NCI-H226 (cell line): ENCODE results near the gene CALML3.

Experiments used
- DNase-seq: peaks from one replicate; pipeline ENCODE4 v3.0.0-alpha.2; 2015

The CALML3 gene

DNA sequence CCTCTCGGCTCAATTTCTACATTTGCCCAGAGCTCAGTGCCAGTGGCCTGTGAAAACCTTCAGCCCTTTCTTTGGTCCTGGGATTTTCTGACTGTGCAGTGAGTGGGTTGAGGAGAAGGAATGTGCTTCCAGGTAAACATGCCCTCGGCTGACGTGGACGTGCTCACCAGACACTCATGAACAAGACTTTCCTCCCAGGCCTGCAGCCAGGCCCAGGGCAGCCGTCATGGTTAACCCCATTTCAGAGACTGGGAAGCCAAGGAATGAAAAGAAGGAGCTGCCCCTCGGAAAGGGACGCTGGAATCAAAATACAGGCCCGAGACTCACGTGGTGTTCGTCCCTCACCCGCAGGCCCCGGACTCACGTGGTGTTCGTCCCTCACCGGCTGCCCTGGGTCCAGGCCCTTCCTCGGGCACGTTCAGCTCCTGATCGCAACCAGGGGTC is 16.6 kb upstream of the CALML3 start:
- DNase-seq: no peak

GRCh38 chr10:5508786-5509185 is 16.0 kb upstream of the CALML3 start:
- DNase-seq: no peak

DNA sequence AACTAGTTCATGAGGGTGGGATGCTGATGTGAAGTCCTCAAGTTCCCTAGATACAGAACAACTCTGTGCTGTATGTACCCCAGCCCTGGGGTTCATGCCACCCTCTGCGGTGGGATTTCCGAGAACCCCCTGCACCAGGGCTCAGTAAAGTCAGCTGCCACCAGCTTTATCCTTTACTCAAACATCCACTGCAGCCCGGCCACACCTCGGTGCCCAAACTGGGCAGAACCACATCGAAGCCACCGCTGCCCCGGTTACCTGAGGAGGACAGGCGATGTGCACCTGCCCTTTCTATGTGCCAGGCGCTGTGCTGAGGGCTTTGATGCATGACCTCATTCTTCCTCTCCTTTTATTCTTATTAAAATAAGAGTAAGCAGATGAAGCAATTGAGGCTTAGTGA is 15.5 kb upstream of the CALML3 start:
- no peak for DNase-seq

DNA sequence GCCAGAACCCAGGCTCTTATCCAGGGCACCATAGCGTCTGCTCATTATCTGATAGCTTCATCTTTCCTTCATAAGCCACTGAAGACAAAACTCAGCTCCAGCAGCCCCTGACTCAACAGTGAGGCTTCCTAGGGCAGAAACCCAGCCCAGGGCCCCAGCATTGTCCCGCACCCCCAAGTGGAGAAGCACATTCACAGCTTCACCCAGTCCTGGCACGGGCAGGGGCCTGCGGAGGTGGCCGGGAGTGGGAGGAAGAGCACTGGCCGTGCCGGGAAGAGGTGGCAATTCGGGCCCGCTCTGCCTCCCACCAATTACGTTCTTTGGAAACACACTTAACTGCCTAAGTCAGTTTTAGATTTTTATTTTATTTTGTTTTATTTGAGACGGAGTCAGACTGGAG is 15.1 kb upstream of the CALML3 start:
- DNase-seq: no peak

DNA sequence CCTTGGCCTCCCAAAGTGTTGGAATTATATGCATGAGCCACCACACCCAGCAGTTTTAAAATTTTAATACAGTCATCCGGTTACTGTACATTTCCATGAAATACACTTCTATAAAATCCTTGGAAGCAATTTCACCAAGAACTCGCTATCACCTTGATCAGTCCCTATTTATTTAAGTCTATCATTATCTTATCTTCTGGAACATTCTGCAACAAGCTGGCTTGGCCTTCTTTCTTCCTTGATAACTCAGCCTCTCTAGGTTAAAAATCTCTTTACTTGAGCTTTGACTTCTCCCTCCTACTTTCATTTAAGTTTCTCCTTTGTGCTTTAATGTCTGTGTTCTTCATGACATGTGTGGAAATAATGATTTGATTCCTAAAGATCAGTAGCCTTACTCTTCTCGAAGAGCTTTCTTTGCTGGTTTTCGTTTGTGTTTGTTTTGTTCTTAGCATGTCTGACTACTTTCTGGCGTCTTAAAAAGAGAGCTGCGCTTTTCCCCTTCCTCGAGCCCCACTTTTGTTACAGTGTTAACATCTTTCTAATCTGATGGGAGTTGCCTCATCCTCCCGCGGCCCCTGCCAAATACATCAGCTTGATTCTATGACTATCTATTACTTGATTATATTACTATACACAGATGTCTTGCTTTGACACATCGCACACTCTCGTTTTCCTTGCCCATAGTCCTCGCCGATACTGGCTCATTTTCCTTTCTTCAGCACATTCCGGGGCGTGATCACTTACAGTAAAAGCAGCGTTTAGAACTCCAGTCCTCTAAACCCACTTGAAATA is 14.3 kb upstream of the CALML3 start:
- no peak for DNase-seq

DNA sequence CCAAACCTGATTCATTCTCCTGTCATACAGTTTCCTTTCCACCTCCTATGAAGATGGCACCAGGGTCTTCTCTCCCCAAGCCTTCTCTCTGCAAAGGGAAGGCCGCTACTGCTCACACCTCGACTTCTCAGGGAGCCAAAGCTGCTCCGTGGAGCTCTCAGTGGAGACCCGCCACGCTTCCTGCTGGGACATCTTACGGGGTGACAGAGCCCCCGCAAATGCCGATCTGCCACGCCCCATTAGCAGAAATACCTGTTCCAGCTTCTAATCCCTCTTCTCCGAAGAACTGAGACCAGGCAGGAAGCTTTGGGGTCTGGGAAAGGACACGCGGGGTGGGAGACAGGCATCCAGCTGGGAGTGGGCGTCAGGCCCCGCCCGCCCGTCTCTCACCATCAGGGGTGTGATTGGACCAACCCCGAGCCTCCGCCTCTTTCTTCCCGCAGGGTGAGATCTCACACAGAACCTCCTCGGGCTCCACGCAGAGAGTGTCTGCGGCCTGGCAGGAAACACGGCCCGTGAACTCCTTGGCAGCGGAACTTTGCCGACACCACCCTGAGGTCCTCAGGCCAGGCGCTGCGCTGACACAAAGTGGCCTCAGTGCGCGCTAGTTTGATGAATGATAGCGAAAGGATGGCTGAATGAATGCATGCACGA is 13.4 kb upstream of the CALML3 start:
- no peak for DNase-seq

- DNase-seq: no peak
These were observed 12.9 kb upstream of the CALML3 start for GRCh38 chr10:5511885-5512280.

DNA sequence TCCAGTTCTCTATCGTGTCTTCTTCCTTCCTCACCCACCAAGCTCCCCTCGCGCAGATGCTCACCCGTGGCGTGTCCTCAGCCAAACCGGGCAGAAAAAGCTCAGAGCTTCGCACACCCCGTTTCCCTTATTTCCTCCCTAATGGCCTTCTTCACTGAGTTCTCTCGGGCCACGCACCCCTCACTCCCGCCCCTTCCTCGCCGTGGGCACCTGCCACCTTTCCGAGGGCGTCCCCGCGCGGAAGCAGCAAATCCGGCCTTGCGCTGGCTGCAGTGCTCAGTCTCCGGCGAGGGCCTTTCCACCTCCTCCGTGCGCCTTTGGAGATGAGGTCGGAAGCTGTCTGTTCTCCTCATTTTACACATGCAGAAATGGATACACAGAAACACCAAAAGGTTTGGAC is 12.4 kb upstream of the CALML3 start:
- DNase-seq: no peak

DNA sequence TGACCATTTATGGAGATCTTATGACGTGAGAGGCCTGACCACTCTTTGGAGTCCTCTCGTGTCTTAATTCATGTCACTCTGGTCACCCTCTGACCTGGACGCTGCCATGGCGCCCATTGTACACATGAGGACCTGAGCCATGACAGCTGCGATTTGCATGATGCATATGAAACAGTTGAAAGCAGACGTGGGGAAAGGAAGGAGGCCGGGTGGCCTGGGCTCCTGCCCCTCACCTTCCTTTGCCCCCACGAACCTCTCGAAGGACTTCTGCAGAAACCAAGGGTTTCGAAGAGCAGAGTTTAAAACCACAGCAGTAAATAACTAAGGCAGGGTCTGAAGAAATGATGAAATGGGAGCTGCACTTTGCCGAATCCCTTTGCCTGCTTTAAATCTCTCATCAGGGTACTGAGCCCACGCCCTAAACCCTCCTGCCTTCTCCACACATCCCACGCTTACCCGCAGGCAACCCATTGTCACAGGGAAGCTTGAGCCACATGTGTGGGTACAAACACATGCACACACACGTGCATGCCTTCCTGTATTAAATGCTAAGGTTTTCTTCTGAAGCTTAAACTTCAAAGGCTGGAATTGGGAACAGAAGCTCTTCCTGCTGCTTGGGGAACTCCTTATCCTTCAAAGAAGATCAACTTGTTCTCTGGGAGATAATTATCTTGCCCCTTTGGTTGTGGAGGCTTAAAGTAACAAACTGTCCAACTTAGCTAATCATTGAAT is 11.7 kb upstream of the CALML3 start:
- DNase-seq: no peak

DNA sequence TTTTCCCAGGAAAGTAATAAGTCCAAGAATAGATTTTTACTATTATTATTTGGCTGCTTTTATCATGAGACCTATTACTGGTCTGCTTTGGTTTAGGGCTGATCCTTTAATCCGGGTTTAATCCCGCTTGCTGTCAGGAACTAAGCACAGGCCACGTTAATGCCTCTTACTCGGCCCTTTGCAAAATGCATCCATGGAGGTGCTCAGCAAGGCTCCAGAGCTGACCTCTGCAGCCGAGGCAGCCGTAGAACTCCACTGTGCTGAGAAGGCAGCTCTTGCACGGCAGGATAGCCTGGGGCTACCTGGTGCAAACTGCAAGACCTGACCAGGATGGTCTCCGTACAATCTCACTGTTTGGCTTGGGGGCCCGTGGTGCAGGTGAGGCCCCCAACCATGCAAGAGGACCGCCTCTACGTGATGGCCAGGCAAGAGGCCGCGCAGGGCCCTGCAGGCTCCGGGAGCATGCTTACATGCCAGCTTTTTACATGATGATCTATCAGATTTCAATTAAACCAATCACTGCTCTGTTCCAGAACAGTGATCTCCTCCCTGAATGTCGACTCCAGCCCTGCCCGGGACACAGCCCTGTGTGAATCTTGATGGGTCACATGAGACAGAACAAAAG is 10.4 kb upstream of the CALML3 start:
- no peak for DNase-seq

DNA sequence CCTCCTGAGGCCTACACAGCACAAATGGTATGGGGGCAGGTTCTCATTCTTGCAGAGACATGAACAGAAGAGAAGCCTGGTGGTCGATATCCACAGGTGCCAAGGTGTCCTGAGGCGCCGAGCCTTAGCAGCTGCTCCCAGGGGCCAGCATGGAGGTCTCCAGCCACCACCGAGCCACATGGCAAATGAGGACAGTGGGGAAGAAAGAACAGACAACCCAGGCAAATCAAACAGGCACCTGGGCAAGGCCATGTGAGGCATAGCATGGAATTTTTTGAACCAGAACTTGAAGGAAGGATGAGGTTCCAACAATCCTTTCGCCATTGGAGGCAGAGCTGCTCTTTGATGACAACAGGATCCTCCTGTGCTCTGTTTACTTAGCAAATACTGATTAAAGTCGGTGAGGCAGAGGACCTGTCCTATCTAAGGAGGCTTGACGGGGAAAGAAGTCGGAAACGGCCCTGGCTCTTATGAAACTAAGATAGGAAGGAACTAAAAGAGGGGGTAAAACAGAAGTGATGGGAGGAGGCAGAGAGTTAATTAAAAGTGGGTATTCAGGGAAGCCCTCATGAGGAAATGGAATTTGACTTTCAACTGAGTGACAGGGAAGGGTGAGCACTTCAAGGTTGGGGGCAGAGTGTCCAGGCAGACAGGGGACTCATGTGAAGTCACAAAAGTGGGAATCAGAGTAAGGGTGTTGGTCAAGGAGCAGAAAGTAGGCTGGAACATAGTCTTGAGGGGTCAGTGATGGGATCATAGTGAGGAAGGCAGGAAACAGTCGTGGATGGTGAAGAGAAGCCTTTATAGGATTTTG is 8.6 kb upstream of the CALML3 start:
- DNase-seq: no peak

DNA sequence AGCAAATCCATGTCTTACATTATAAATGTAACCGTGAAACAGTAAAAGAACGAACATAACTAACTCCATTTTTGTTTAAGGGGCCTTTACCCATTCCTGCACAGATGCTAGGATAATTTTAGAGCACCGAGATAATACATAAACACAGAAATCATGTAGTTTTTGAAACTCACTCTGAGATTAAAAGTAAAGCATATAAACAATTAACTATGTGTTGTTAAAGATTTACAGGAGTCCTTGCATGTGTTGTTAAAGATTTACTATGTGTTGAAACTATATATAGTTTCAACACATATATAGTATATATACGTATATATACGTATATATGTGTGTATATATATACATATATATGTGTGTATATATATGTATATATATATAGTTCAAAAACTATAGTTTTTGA is 7.2 kb upstream of the CALML3 start:
- DNase-seq: no peak

- DNase-seq: no peak
These were observed 6.6 kb upstream of the CALML3 start for GRCh38 chr10:5518143-5518542.

- no peak for DNase-seq
These were observed 5.7 kb upstream of the CALML3 start for GRCh38 chr10:5519054-5519453.

GRCh38 chr10:5522913-5523560 is 1.7 kb upstream of the CALML3 start:
- DNase-seq: no peak

GRCh38 chr10:5523796-5524574 is 776 bp upstream of the CALML3 start:
- DNase-seq: no peak

- DNase-seq: no peak
These were observed 990 bp downstream of the CALML3 start for GRCh38 chr10:5525561-5526341.

- DNase-seq: no peak
These were observed 2.0 kb downstream of the CALML3 start for GRCh38 chr10:5526691-5527331.

GRCh38 chr10:5527332-5528200 is 2.8 kb downstream of the CALML3 start:
- DNase-seq: no peak
